T-helper 2 cell (primary cell): ENCODE measurements around the gene GATA3.

ENCODE experiments used
- DNase-seq, 5 experiments: peaks; one replicate each; pipeline versions ENCODE4 v3.0.0 to v3.0.0-alpha.2; 2012 to 2022

The GATA3 gene

GRCh38 chr10:8051109-8051821 is 3.2 kb upstream of the GATA3 start:
- peak in 1 of 5 experiments; percentile 76 for DNase-seq

- peak in 1 of 5 experiments; percentile 80 for DNase-seq
Observed at GRCh38 chr10:8051851-8052257, 2.6 kb upstream of the GATA3 start.

GRCh38 chr10:8052341-8052955 is 2.0 kb upstream of the GATA3 start:
- peak in 2 of 5 experiments; percentile 50 to 86 for DNase-seq

- no peak for DNase-seq
Observed at GRCh38 chr10:8052956-8053445, 1.5 kb upstream of the GATA3 start.

DNA sequence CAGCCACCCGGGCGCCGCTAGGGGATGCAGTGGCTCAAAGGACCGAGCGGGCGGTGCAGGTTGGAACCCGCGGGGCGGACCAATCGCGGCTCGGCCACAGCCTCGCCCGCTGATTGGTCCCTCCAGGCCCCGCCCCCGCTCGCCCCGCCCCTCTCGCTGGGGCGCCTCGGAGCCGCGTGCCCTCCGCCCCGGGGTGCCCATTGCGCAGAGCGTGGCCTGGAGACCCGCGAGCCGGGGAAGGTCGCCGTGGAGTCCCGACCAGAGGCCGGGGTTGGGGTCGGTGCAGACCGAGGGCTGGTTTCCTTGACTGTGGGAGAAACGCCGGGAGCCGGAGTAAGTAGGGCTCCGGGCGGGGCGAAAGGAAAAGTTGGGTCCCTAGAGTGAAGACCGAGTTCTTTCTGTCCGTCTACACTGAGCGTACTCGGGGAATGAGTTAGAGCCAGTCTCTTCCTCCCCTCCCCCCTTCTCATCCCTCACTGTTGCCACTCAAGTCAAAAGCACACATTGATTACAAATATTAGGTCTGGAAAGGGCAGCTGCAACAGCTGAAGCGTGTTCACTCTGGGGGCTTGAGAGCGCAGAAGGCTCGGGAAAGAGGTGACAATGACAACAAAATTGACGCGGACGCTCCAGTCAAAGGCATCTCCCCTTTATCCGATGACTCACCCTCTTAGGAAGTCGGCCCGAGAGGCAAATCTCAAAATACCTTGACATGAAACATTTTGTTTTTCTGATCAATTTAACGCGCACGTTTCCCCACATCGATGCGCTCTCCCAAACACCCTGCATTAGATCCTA is 843 bp upstream of the GATA3 start:
- DNase-seq: peak; percentile 79 to 96 (median 95)

DNA sequence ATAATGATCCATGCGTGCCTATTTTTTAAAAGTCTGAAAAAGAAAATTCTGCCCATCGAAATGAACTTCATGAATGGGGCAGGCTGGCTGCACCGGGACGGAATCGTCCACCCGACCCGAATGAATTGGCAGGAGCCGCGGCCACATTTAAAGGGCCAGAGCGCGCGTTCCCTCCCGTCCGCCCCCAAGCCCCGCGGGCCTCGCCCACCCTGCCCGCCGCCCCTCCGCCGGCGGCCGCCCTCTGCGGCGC is 319 bp upstream of the GATA3 start:
- DNase-seq: no peak

- no peak for DNase-seq
Observed at GRCh38 chr10:8055420-8056349, 1.2 kb downstream of the GATA3 start.

- no peak for DNase-seq
Observed at GRCh38 chr10:8056378-8056777, 1.9 kb downstream of the GATA3 start.

GRCh38 chr10:8056871-8057331 is 2.4 kb downstream of the GATA3 start:
- peak in 3 of 5 experiments; percentile 36 to 83 (median 38) for DNase-seq

GRCh38 chr10:8057636-8058273 is 3.3 kb downstream of the GATA3 start:
- no peak for DNase-seq

DNA sequence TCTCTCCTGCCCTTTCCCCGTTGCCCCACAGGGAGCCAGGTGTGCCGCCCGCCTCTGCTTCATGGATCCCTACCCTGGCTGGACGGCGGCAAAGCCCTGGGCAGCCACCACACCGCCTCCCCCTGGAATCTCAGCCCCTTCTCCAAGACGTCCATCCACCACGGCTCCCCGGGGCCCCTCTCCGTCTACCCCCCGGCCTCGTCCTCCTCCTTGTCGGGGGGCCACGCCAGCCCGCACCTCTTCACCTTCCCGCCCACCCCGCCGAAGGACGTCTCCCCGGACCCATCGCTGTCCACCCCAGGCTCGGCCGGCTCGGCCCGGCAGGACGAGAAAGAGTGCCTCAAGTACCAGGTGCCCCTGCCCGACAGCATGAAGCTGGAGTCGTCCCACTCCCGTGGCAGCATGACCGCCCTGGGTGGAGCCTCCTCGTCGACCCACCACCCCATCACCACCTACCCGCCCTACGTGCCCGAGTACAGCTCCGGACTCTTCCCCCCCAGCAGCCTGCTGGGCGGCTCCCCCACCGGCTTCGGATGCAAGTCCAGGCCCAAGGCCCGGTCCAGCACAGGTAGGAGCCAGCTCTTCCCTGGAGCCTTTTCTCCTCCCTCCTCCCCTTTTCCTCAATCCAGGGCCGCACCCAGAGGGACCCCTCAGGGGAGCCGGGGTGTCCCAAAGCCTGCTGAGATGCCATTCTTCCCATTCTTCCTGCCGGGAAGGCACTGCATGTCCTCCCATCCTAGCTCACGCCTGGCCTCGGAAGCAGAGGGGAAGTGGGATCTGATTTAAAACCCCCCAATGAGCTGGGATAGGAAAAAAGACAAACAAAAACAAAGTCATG is 4.0 kb downstream of the GATA3 start:
- DNase-seq: peak in 1 of 5 experiments; percentile 67

DNA sequence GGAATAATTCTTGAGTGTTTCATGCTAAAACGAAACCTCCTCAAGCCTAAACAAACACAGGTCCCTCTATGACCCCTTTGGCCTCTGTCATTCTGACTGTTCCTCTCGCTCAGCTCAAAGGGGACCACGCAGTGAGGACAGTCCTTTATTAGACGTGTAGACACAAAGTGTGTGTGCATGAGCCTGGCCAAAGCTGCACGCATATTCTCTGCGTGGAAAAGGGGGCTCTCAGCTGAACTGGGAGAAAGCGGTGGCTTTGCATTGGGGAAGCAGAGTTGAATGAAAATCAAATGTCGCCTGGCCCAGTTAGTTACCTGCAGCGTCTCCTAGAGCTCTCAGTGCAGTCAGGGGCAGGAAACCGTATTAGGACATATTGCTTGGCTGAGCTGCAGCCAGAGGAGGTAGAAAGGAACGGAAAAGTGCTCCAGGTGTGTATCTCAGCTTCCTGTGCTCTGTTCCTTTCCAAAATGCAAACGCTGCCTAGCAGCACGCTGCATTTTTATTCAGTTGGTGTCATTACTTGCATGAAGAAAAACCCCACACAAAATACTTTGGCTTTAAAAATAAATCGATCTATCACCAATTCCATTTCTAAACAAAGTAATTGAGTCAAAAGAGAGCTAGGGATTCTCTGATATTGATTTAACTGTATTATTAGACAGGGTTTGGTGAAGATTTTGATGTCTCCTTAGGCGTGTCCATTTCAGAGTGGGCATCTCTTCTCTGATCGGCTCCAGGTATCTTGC is 4.9 kb downstream of the GATA3 start:
- peak in 1 of 5 experiments; percentile 73 for DNase-seq

- peak in 4 of 5 experiments; percentile 59 to 95 (median 66) for DNase-seq
Observed at GRCh38 chr10:8060010-8060703, 5.7 kb downstream of the GATA3 start.

GRCh38 chr10:8060704-8061121 is 6.2 kb downstream of the GATA3 start:
- DNase-seq: peak in 1 of 5 experiments; percentile 28

DNA sequence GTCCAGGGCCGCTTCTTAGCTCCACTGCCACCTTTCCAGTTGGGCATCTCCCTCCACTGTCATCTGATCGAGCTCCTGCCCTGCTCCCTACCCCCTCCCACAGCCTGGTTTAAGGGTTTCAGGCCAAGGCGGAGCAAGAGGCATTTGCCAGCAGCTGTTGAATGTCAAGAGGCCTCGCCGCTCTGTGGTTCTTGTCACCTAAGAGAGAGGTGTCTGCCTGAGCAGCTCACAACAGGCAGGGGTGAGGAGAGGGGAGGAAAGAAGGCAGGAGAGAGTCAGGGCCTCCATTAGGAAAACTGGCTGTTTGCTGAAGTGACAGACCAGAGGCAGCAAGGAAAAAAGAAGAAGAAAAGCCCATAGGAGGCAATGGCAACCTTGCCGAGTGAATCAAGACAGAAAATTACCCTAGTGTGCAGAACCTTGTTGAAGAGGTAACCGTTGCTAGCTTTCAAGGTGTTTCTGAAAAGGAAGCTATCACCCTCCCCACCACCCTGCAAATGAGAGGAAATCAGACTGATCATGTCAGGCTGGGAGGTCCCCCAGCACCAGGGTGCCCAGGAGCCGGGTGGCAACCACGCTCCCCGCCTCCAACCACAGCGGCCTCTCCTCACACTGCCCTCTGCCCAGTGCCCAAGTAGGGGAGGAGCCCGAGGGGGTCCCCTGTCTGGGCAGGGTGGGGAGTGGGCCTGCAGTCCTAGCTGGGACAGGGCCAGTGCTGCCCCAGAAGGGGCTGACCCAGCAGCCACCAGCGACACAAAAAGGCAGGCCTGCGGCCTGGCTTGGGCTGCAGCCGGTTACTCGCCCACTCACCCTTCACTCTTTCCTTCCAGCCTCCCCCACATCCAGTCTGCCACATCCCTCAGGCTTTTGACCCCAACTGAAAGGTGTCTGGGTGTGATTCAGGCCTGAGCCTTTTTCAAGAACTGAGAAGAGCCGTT is 7.1 kb downstream of the GATA3 start:
- DNase-seq: peak in 3 of 5 experiments; percentile 39 to 90 (median 80)

DNA sequence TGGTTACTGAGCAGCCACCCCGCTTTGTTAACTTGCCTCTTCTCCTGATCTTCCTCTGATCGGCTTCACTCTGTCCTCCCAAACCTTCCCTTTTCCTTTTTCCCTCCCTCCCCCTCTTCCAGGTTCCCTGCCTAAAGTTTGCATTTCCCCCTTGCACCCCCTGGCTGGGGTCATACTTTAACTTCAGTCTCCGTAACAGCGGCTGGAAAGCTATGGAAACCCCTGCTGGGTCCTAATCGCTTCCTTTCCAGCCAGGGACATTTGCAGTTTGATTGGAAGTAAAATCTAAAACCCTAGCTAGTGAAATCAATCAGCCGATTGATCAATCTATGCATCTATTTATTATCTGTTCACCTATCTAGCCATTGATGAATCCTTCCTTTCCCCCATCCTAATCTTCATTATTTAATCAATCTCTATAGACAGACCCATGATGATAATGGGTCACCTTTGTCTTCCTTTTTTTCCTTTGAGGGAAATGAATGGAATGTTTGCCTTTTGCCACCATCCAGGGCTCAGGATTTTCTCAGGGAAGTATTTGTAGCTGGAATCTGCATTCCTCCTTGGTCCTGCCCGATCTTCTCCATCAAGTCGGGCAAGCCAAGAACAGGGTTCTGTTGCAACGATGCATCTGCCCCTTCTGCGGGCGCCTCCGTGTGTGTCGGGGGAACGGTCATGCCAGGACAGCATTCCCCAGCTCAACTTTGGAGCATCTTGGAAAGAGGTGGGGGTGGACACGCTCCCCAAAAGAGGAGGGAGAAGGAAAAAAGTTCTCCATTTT is 8.8 kb downstream of the GATA3 start:
- DNase-seq: no peak

- peak in 1 of 5 experiments; percentile 30 for DNase-seq
Observed at GRCh38 chr10:8063935-8064334, 9.4 kb downstream of the GATA3 start.
